Fibroblast of mammary gland (primary cell): ENCODE results near the gene CLDN3.

Experiments
- DNase-seq: peaks from one replicate; pipeline ENCODE4 v3.0.0-alpha.2; 2010; ENCODE audit warnings: low read depth
- H3K4me3 ChIP-seq: 2 replicates; pipeline ENCODE4 v1.5.1; 2011; ENCODE audit warnings: low read depth, mild to moderate bottlenecking, low read length, moderate library complexity; ENCODE audit not compliant: control insufficient read depth
- CTCF ChIP-seq: conservative IDR thresholded peaks from 2 replicates; pipeline ENCODE4 v1.5.1; 2011; ENCODE audit warnings: low read depth, low read length, inconsistent platforms; ENCODE audit not compliant: control insufficient read depth, insufficient read depth

Gene CLDN3

GRCh38 chr7:73749931-73750776 lies 19.9 kb downstream of the CLDN3 start:
- no peak for TF ChIP-seq CTCF
- H3K4me3 ChIP-seq, result no peak overlapping the region
- DNase-seq, result no peak

- DNase-seq, result no peak
- TF ChIP-seq CTCF, result no peak
- H3K4me3 ChIP-seq, result no peak overlapping the region
Observed at GRCh38 chr7:73746378-73746777, 23.7 kb downstream of the CLDN3 start.

GRCh38 chr7:73742753-73743641 lies 27.1 kb downstream of the CLDN3 start:
- no peak for TF ChIP-seq CTCF
- DNase-seq, result no peak
- H3K4me3 ChIP-seq, result no peak overlapping the region

- DNase-seq, result no peak
- no peak for TF ChIP-seq CTCF
- no peak overlapping the region for H3K4me3 ChIP-seq
Observed at GRCh38 chr7:73742338-73742752, 27.7 kb downstream of the CLDN3 start.

- H3K4me3 ChIP-seq, result no peak overlapping the region
- DNase-seq, result no peak
- TF ChIP-seq CTCF, result no peak
Observed at GRCh38 chr7:73741600-73741999, 28.5 kb downstream of the CLDN3 start.

GRCh38 chr7:73740771-73741170 lies 29.3 kb downstream of the CLDN3 start:
- TF ChIP-seq CTCF, result no peak
- H3K4me3 ChIP-seq, result no peak overlapping the region
- DNase-seq, result no peak
